ENCODE results near the gene CIROP. TPM values are rescaled to one million over a fixed set of nuclear protein-coding genes. Genes with fewer than 3 reads are reported as not detected.

The CIROP gene
- total and polyA plus RNA-seq, 2 donors (not counting 1 experiment from before 2014, with no cell fraction given) = not detected

DNA sequence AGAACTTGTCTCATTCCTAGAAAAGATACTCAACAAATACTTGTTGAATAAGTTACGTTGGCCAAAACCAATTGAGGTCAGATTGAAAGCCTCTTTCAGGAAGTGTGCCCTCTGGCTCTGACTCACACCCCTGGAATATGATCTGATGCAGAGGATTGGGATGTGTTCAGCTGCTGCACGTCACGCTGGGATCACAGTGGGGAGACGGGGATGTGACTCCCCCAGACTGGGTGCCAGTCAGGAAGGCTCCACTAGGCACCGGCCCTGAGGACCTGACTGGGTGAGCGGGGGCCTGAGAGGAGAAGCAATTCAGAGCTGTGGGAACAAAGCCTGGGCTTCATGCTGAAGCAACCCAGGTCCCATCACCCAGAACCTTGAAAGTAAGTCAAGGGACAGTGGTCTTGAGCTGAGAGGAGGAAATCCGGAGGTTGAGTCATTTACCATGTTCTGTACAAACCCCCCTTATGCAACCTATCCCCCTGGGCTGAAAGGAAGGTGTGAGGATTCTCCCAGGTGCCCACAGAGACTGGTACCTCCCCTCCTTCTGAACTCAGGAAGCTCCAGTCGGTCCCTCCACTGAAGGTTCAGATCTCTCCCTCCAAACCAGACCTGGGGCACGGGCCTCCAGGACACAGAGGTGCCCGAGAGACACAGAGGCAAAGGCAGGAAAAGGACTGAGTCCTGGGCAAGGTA is 10.4 kb upstream of the CIROP start:
- H3K4me2 ChIP-seq (replicated peaks; ENCODE audit: low read depth, low read length, poor library complexity, severe bottlenecking) = no peak overlapping the region
- WGBS (ENCODE audit: insufficient coverage) = 83% methylated on average over 6 of the region's 10 CpGs
- TF ChIP-seq, protein P1, sequence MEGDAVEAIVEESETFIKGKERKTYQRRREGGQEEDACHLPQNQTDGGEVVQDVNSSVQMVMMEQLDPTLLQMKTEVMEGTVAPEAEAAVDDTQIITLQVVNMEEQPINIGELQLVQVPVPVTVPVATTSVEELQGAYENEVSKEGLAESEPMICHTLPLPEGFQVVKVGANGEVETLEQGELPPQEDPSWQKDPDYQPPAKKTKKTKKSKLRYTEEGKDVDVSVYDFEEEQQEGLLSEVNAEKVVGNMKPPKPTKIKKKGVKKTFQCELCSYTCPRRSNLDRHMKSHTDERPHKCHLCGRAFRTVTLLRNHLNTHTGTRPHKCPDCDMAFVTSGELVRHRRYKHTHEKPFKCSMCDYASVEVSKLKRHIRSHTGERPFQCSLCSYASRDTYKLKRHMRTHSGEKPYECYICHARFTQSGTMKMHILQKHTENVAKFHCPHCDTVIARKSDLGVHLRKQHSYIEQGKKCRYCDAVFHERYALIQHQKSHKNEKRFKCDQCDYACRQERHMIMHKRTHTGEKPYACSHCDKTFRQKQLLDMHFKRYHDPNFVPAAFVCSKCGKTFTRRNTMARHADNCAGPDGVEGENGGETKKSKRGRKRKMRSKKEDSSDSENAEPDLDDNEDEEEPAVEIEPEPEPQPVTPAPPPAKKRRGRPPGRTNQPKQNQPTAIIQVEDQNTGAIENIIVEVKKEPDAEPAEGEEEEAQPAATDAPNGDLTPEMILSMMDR (IDR thresholded peaks at IDR 0.05) = no peak
- no peak for TF ChIP-seq EZH2 (IDR thresholded peaks at IDR 0.05; ENCODE audit: borderline replicate concordance, insufficient read depth, low read depth, low read length, poor library complexity, severe bottlenecking)
- no peaks in the 10 kb centered on the region for H3K36me3 ChIP-seq (replicated peaks in 1 of 2; ENCODE audit: control extremely low read depth in 1 of 2, control insufficient read depth in 1 of 2, extremely low read depth in 1 of 2, insufficient read depth in 2 of 2, low read length in 1 of 2)
- POLR2A ChIA-PET = no interaction called here
- intact Hi-C loops (cut with micrococcal nuclease) = no loop called here
- peaks cover 19% of the 10 kb centered on the region for H3K27me3 Mint-ChIP-seq
- no peaks in the 10 kb centered on the region for H3K9me3 Mint-ChIP-seq (ENCODE audit: insufficient read depth)
- no peaks in the 10 kb centered on the region for H4K20me1 ChIP-seq (ENCODE audit: control insufficient read depth, insufficient read depth, low read length, poor library complexity, severe bottlenecking)
- H3K4me1 ChIP-seq (ENCODE audit: control insufficient read depth in 2 of 2, insufficient read depth in 2 of 2, low read length in 2 of 2) = peaks cover 14 to 15% of the 10 kb centered on the region in 2 donors
- H2AFZ ChIP-seq (ENCODE audit: insufficient read depth, low read depth, low read length, poor library complexity, severe bottlenecking) = no peak overlapping the region
- DNase-seq = no peak
- H3K9ac ChIP-seq (ENCODE audit: low read length) = no peak overlapping the region
- ATAC-seq (ENCODE audit: low read depth) = no peak
- no peak overlapping the region for H3K27ac Mint-ChIP-seq
- no peaks in the 10 kb centered on the region for H3K79me2 ChIP-seq (ENCODE audit: control insufficient read depth, insufficient read depth, low read length)
- H3K9me3 ChIP-seq (ENCODE audit: control extremely low read depth in 1 of 3, control insufficient read depth in 2 of 3, insufficient read depth in 1 of 3, low read length in 2 of 3) = peaks cover 0 to 3% (median 0%) of the 10 kb centered on the region in 3 donors
- CTCF ChIA-PET = interaction anchor here (0.6 kb wide), 1 partner anchor 365 kb away, joined by 3 read pairs; no protein-coding TSS in a partner anchor
- peaks cover 13% of the 10 kb centered on the region for H3K4me1 Mint-ChIP-seq
- no peak overlapping the region for H3K4me3 ChIP-seq (ENCODE audit: control extremely low read depth in 1 of 5, extremely low read depth in 1 of 5, insufficient read depth in 1 of 5, low read depth in 2 of 5, low read length in 4 of 5)
- no peak overlapping the region for H3K4me3 Mint-ChIP-seq
- H3K27ac ChIP-seq (ENCODE audit: low read length in 2 of 2) = no peak overlapping the region
- H3K27me3 ChIP-seq (replicated peaks in 1 of 4; ENCODE audit: control extremely low read depth in 1 of 4, control insufficient read depth in 3 of 4, insufficient read depth in 4 of 4, low read length in 3 of 4) = peaks cover 0 to 27% (median 11%) of the 10 kb centered on the region in 4 experiments

GRCh38 chr14:23114669-23115038 is 9.9 kb upstream of the CIROP start:
- Histone ChIP-seq H3K4me3 (ENCODE audit: control extremely low read depth in 1 of 5, extremely low read depth in 1 of 5, insufficient read depth in 1 of 5, low read depth in 2 of 5, low read length in 4 of 5) (no peak overlapping the region), H3K27ac (ENCODE audit: low read length in 2 of 2) (no peak overlapping the region), H3K27me3 (replicated peaks in 1 of 4; ENCODE audit: control extremely low read depth in 1 of 4, control insufficient read depth in 3 of 4, insufficient read depth in 4 of 4, low read length in 3 of 4) (peaks cover 0 to 27% (median 11%) of the 10 kb centered on the region in 4 experiments), H3K9ac (ENCODE audit: low read length) (no peak overlapping the region), H3K36me3 (replicated peaks in 1 of 2; ENCODE audit: control extremely low read depth in 1 of 2, control insufficient read depth in 1 of 2, extremely low read depth in 1 of 2, insufficient read depth in 2 of 2, low read length in 1 of 2) (no peaks in the 10 kb centered on the region), H3K4me2 (replicated peaks; ENCODE audit: low read depth, low read length, poor library complexity, severe bottlenecking) (no peak overlapping the region), H2AFZ (ENCODE audit: insufficient read depth, low read depth, low read length, poor library complexity, severe bottlenecking) (no peak overlapping the region), H4K20me1 (ENCODE audit: control insufficient read depth, insufficient read depth, low read length, poor library complexity, severe bottlenecking) (no peaks in the 10 kb centered on the region), H3K79me2 (ENCODE audit: control insufficient read depth, insufficient read depth, low read length) (no peaks in the 10 kb centered on the region), H3K9me3 (ENCODE audit: control extremely low read depth in 1 of 3, control insufficient read depth in 2 of 3, insufficient read depth in 1 of 3, low read length in 2 of 3) (peaks cover 0 to 3% (median 0%) of the 10 kb centered on the region in 3 donors), H3K4me1 (ENCODE audit: control insufficient read depth in 2 of 2, insufficient read depth in 2 of 2, low read length in 2 of 2) (peaks cover 8 to 10% of the 10 kb centered on the region in 2 donors)
- WGBS (ENCODE audit: insufficient coverage) = no CpG with 5 or more reads among the region's 4 CpGs
- intact Hi-C loops (cut with micrococcal nuclease) = no loop called here
- no peak overlapping the region for H3K27ac Mint-ChIP-seq
- H3K4me3 Mint-ChIP-seq = no peak overlapping the region
- ATAC-seq (ENCODE audit: low read depth) (no peak), DNase-seq (no peak)
- H3K9me3 Mint-ChIP-seq (ENCODE audit: insufficient read depth) = no peaks in the 10 kb centered on the region
- peaks cover 8% of the 10 kb centered on the region for H3K4me1 Mint-ChIP-seq
- TF ChIP-seq, protein P1 (IDR thresholded peaks at IDR 0.05) = no peak
- no peak for TF ChIP-seq EZH2 (IDR thresholded peaks at IDR 0.05; ENCODE audit: borderline replicate concordance, insufficient read depth, low read depth, low read length, poor library complexity, severe bottlenecking)
- CTCF ChIA-PET = interaction anchor here (0.6 kb wide), 1 partner anchor 366 kb away, joined by 3 read pairs; no protein-coding TSS in a partner anchor
- peaks cover 19% of the 10 kb centered on the region for H3K27me3 Mint-ChIP-seq
- POLR2A ChIA-PET = no interaction called here
